WTC11 (cell line): Measurements from ENCODE around the gene INA. TPM values are rescaled to one million over a fixed set of nuclear protein-coding genes. Genes with fewer than 3 reads are reported as not detected.
A peak's percentile ranks its signal among the peaks of the same experiment; 100 is the strongest.

ENCODE experiments used
- ATAC-seq: fragments of 200-7000 bp; cut with Tn5 transposase; 2 replicates; pipeline ENCODE4 v1.10.0; 2021; ENCODE audit warnings: mild to moderate bottlenecking, moderate library complexity
- CTCF ChIA-PET: fragments of 300-600 bp; sonication (Branson Sonifier 250); formaldehyde crosslinking; loops from one replicate; lab custom pipeline; 2021; ENCODE audit warnings: antibody characterized with exemption; lab: Charles Lee
- POLR2A ChIA-PET: fragments of 350-600 bp; sonication (Branson Sonifier 250); formaldehyde crosslinking; loops from one replicate; lab custom pipeline; 2021; ENCODE audit warnings: antibody characterized with exemption; lab: Charles Lee
- DNase-seq: peaks from one replicate; pipeline ENCODE4 v3.0.0; 2021; ENCODE audit warnings: low spot score
- H3K27ac Mint-ChIP-seq: 2 replicates; pipeline ENCODE4 v1.8.0; 2021; ENCODE audit warnings: mixed read lengths
- H3K27me3 Mint-ChIP-seq: 2 replicates; pipeline ENCODE4 v1.8.0; 2021; ENCODE audit warnings: low read depth, mild to moderate bottlenecking, moderate library complexity, mixed read lengths
- H3K36me3 Mint-ChIP-seq: 2 replicates; pipeline ENCODE4 v1.8.0; 2021; ENCODE audit warnings: mixed read lengths
- H3K4me1 Mint-ChIP-seq: 2 replicates; pipeline ENCODE4 v1.8.0; 2022; ENCODE audit warnings: mixed read lengths
- H3K4me3 Mint-ChIP-seq: 2 replicates; pipeline ENCODE4 v1.8.0; 2021; ENCODE audit warnings: mild to moderate bottlenecking, moderate library complexity, mixed read lengths
- H3K9me3 Mint-ChIP-seq: 2 replicates; pipeline ENCODE4 v1.8.0; 2021; ENCODE audit warnings: mixed read lengths
- CREB1 ChIP-seq: sonication (generic); formaldehyde crosslinking; IDR thresholded peaks from 2 replicates; pipeline ENCODE4 v1.8.0; 2023; ENCODE audit warnings: mild to moderate bottlenecking, missing genetic modification reagents
- CREM ChIP-seq: sonication (generic); formaldehyde crosslinking; IDR thresholded peaks from 2 replicates; pipeline ENCODE4 v1.8.1; 2022; ENCODE audit warnings: mild to moderate bottlenecking, missing genetic modification reagents, moderate library complexity
- E2F5 ChIP-seq: sonication (generic); formaldehyde crosslinking; IDR thresholded peaks from 2 replicates; pipeline ENCODE4 v1.8.1; 2022; ENCODE audit warnings: mild to moderate bottlenecking, moderate library complexity, missing genetic modification reagents
- EMX1 ChIP-seq: fragments of 250-450 bp; sonication (Bioruptor Pico); IDR thresholded peaks from 2 replicates; pipeline ENCODE4 v1.8.0; 2021; ENCODE audit warnings: mild to moderate bottlenecking
- FOXK1 ChIP-seq: sonication (generic); formaldehyde crosslinking; IDR thresholded peaks from 2 replicates; pipeline ENCODE4 v1.8.0; 2022; ENCODE audit warnings: mild to moderate bottlenecking, moderate library complexity, missing genetic modification reagents
- KAT7 ChIP-seq: sonication (generic); formaldehyde crosslinking; IDR thresholded peaks from 2 replicates; pipeline ENCODE4 v1.8.1; 2023; ENCODE audit warnings: missing genetic modification reagents, mild to moderate bottlenecking, borderline replicate concordance
- OVOL2 ChIP-seq: fragments of 250-450 bp; sonication (Bioruptor Pico); IDR thresholded peaks from 2 replicates; pipeline ENCODE4 v1.9.0; 2021; ENCODE audit warnings: mild to moderate bottlenecking, borderline replicate concordance
- PREB ChIP-seq: sonication (generic); formaldehyde crosslinking; IDR thresholded peaks from 2 replicates; pipeline ENCODE4 v1.8.1; 2022; ENCODE audit warnings: mild to moderate bottlenecking, missing genetic modification reagents, moderate library complexity, borderline replicate concordance
- USF1 ChIP-seq: sonication (generic); formaldehyde crosslinking; IDR thresholded peaks from 2 replicates; pipeline ENCODE4 v1.8.0; 2022; ENCODE audit warnings: mild to moderate bottlenecking, missing genetic modification reagents
- ZBTB21 ChIP-seq: sonication (generic); formaldehyde crosslinking; IDR thresholded peaks from 2 replicates; pipeline ENCODE4 v1.8.1; 2023; ENCODE audit warnings: mild to moderate bottlenecking, missing genetic modification reagents, borderline replicate concordance
- ZMAT4 ChIP-seq: fragments of 250-450 bp; sonication (Bioruptor Pico); IDR thresholded peaks from 2 replicates; pipeline ENCODE4 v1.9.0; 2021; ENCODE audit warnings: mild to moderate bottlenecking
- ZNF219 ChIP-seq: sonication (generic); formaldehyde crosslinking; IDR thresholded peaks from 2 replicates; pipeline ENCODE4 v1.8.0; 2023; ENCODE audit warnings: missing genetic modification reagents, mild to moderate bottlenecking, borderline replicate concordance
- ZNF281 ChIP-seq: sonication (generic); formaldehyde crosslinking; IDR thresholded peaks from 2 replicates; pipeline ENCODE4 v1.8.0; 2023; ENCODE audit warnings: mild to moderate bottlenecking, missing genetic modification reagents
- ZNF317 ChIP-seq: sonication (generic); formaldehyde crosslinking; IDR thresholded peaks from 2 replicates; pipeline ENCODE4 v1.8.1; 2023; ENCODE audit warnings: low read depth, mild to moderate bottlenecking, moderate library complexity, missing genetic modification reagents, borderline replicate concordance
- ZNF416 ChIP-seq: fragments of 250-450 bp; sonication (Bioruptor Pico); IDR thresholded peaks from 2 replicates; pipeline ENCODE4 v1.9.0; 2021; ENCODE audit warnings: mild to moderate bottlenecking, inconsistent platforms
- ZNF423 ChIP-seq: fragments of 250-450 bp; sonication (Bioruptor Pico); IDR thresholded peaks from 2 replicates; pipeline ENCODE4 v2.1.2; 2022; ENCODE audit warnings: mild to moderate bottlenecking, moderate library complexity
- total RNA-seq: library from RNA; stranded (reverse); gene quantifications from 3 replicates; pipeline ENCODE4 v1.2.3, GENCODE V29; 2021
- TF ChIP-seq, protein P1 (sequence below): sonication (generic); formaldehyde crosslinking; IDR thresholded peaks from 2 replicates; pipeline ENCODE4 v1.8.1; 2022; ENCODE audit warnings: low read depth, mild to moderate bottlenecking, moderate library complexity, missing genetic modification reagents, borderline replicate concordance
- TF ChIP-seq, protein P2 (sequence below): sonication (generic); formaldehyde crosslinking; IDR thresholded peaks from 2 replicates; pipeline ENCODE4 v1.8.1; 2022; ENCODE audit warnings: missing genetic modification reagents, borderline replicate concordance
- TF ChIP-seq, protein P3 (sequence below): fragments of 250-450 bp; sonication (Bioruptor Pico); IDR thresholded peaks from 2 replicates; pipeline ENCODE4 v1.9.0; 2021; ENCODE audit warnings: moderate library complexity, mild to moderate bottlenecking, inconsistent platforms, borderline replicate concordance
- TF ChIP-seq, protein P4 (sequence below): sonication (generic); formaldehyde crosslinking; IDR thresholded peaks from 2 replicates; pipeline ENCODE4 v1.8.1; 2023; ENCODE audit warnings: mild to moderate bottlenecking, missing genetic modification reagents, moderate library complexity
- TF ChIP-seq, protein P5 (sequence below): fragments of 200-600 bp; IDR thresholded peaks from 2 replicates; pipeline ENCODE4 v1.8.0; 2022; ENCODE audit warnings: antibody characterized with exemption

INA gene
- total RNA-seq, 1 experiment from 2014 or later = 20.3 TPM

GRCh38 chr10:103227416-103227815 lies 49.5 kb upstream of the INA start:
- Mint-ChIP-seq H3K27ac (no peak overlapping the region), H3K36me3 (peaks cover 20% of the 10 kb centered on the region), H3K4me1 (peaks cover 24% of the 10 kb centered on the region), H3K9me3 (peaks cover 25% of the 10 kb centered on the region), H3K27me3 (peaks cover 8% of the 10 kb centered on the region; the same call in 1 of the 2 replicates), H3K4me3 (no peak overlapping the region)
- ChIA-PET POLR2A (no interaction called here), CTCF (interaction anchor here (1.0 to 1.3 kb wide), 2 partner anchors 17 to 74 kb away, joined by 4 to 6 read pairs; no protein-coding TSS in a partner anchor)
- TF ChIP-seq ZNF281 (CRISPR knock-in tag) = no peak
- TF ChIP-seq EMX1 (CRISPR knock-in tag) = no peak
- TF ChIP-seq, protein P1, sequence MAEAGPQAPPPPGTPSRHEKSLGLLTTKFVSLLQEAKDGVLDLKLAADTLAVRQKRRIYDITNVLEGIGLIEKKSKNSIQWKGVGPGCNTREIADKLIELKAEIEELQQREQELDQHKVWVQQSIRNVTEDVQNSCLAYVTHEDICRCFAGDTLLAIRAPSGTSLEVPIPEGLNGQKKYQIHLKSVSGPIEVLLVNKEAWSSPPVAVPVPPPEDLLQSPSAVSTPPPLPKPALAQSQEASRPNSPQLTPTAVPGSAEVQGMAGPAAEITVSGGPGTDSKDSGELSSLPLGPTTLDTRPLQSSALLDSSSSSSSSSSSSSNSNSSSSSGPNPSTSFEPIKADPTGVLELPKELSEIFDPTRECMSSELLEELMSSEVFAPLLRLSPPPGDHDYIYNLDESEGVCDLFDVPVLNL = no peak
- TF ChIP-seq, protein P2, sequence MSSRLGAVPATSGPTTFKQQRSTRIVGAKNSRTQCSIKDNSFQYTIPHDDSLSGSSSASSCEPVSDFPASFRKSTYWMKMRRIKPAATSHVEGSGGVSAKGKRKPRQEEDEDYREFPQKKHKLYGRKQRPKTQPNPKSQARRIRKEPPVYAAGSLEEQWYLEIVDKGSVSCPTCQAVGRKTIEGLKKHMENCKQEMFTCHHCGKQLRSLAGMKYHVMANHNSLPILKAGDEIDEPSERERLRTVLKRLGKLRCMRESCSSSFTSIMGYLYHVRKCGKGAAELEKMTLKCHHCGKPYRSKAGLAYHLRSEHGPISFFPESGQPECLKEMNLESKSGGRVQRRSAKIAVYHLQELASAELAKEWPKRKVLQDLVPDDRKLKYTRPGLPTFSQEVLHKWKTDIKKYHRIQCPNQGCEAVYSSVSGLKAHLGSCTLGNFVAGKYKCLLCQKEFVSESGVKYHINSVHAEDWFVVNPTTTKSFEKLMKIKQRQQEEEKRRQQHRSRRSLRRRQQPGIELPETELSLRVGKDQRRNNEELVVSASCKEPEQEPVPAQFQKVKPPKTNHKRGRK (CRISPR knock-in tag) = no peak
- no peak for TF ChIP-seq USF1 (CRISPR knock-in tag)
- TF ChIP-seq, protein P3, sequence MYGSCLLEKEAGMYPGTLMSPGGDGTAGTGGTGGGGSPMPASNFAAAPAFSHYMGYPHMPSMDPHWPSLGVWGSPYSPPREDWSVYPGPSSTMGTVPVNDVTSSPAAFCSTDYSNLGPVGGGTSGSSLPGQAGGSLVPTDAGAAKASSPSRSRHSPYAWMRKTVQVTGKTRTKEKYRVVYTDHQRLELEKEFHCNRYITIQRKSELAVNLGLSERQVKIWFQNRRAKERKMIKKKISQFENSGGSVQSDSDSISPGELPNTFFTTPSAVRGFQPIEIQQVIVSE = no peak
- no peak for TF ChIP-seq FOXK1 (CRISPR knock-in tag)
- no peak for TF ChIP-seq CREM (CRISPR knock-in tag)
- TF ChIP-seq OVOL2 (CRISPR knock-in tag) = no peak
- TF ChIP-seq CREB1 (CRISPR knock-in tag) = no peak
- TF ChIP-seq ZNF423 (CRISPR knock-in tag) = no peak
- no peak for TF ChIP-seq ZBTB21 (CRISPR knock-in tag)
- no peak for TF ChIP-seq KAT7 (CRISPR knock-in tag)
- no peak for TF ChIP-seq ZNF416
- no peak for TF ChIP-seq ZMAT4 (CRISPR knock-in tag)
- no peak for ATAC-seq
- DNase-seq = no peak

DNA sequence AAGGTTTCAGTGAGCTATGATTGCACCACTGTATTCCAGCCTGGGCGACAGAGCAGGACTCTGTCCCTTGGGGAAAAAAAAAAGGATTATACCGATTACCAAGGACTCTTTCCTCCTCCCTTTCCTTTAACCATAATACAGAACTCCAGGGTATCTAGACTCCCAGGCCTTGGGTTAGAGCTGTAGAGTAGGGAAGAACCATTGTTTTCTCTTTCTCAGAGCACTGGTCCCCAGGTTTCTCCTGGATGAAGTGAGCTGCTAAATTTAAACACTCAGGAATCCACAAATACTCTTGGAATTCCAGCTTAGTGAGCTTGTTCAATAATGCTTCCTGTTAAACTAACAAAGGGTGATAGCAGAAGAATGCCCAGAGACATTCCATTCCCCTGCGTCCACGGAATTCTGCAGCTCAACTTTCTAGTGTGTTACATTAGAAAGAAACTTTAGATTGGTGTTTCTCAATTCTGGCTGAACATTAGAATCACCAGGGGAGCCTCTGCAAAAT lies 45.8 kb upstream of the INA start:
- Mint-ChIP-seq H3K27me3 (no peaks in the 10 kb centered on the region), H3K4me1 (peaks cover 36% of the 10 kb centered on the region), H3K36me3 (no peaks in the 10 kb centered on the region), H3K27ac (peak overlapping the region; percentile 96), H3K4me3 (no peak overlapping the region), H3K9me3 (peaks cover 4% of the 10 kb centered on the region)
- ATAC-seq = peak; percentile 90
- DNase-seq = peak; percentile 51
- TF ChIP-seq E2F5 (CRISPR knock-in tag) = no peak
- TF ChIP-seq, protein P4, sequence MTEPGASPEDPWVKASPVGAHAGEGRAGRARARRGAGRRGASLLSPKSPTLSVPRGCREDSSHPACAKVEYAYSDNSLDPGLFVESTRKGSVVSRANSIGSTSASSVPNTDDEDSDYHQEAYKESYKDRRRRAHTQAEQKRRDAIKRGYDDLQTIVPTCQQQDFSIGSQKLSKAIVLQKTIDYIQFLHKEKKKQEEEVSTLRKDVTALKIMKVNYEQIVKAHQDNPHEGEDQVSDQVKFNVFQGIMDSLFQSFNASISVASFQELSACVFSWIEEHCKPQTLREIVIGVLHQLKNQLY (CRISPR knock-in tag) = no peak
- TF ChIP-seq, protein P5, sequence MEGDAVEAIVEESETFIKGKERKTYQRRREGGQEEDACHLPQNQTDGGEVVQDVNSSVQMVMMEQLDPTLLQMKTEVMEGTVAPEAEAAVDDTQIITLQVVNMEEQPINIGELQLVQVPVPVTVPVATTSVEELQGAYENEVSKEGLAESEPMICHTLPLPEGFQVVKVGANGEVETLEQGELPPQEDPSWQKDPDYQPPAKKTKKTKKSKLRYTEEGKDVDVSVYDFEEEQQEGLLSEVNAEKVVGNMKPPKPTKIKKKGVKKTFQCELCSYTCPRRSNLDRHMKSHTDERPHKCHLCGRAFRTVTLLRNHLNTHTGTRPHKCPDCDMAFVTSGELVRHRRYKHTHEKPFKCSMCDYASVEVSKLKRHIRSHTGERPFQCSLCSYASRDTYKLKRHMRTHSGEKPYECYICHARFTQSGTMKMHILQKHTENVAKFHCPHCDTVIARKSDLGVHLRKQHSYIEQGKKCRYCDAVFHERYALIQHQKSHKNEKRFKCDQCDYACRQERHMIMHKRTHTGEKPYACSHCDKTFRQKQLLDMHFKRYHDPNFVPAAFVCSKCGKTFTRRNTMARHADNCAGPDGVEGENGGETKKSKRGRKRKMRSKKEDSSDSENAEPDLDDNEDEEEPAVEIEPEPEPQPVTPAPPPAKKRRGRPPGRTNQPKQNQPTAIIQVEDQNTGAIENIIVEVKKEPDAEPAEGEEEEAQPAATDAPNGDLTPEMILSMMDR = no peak
- TF ChIP-seq PREB (CRISPR knock-in tag) = no peak
- TF ChIP-seq ZNF317 (CRISPR knock-in tag) = no peak
- TF ChIP-seq ZNF219 = no peak
- ChIA-PET CTCF (interaction anchor here (0.6 to 3.0 kb wide), 10 partner anchors 14 to 1061 kb away, joined by 3 to 22 read pairs (median 4); partner anchors contain the start of genes CNNM2, INA and NT5C2), POLR2A (interaction anchor here (0.7 to 2.5 kb wide), 4 partner anchors 12 to 313 kb away, joined by 3 to 21 read pairs (median 4); partner anchors contain the start of genes CNNM2 and NT5C2)
